Measurements from ENCODE around the gene PCDH19. TPM values are rescaled to one million over a fixed set of nuclear protein-coding genes. Genes with fewer than 3 reads are reported as not detected.

Gene PCDH19
- total RNA-seq, 2 donors from 2014 or later, result under 0.01 to 0.33 TPM

GRCh38 chrX:100377826-100378225 lies 32.2 kb downstream of the PCDH19 start:
- Histone ChIP-seq H3K27me3 (no peaks in the 10 kb centered on the region), H3K4me1 (no peaks in the 10 kb centered on the region), H3K4me3 (no peak overlapping the region), H3K27ac (no peak overlapping the region), H3K36me3 (replicated peaks in 1 of 2; ENCODE audit: insufficient read depth in 1 of 2, low read depth in 2 of 2) (no peaks in the 10 kb centered on the region), H3K9me3 (no peaks in the 10 kb centered on the region)
- whole genome bisulfite sequencing, 2 donors, result 81% methylated on average over 3 to 5 of the region's 5 CpGs
- ATAC-seq (no peak), DNase-seq (no peak)
- TF ChIP-seq POLR2A (IDR thresholded peaks at IDR 0.05) (no peak), CTCF (IDR thresholded peaks at IDR 0.05) (no peak)
- intact Hi-C loops (cut with DNase I), result no loop called here

- no peaks in the 10 kb centered on the region for H3K9me3 ChIP-seq
- H3K27ac ChIP-seq, result no peak overlapping the region
- ATAC-seq (no peak), DNase-seq (no peak)
- H3K4me1 ChIP-seq, result no peaks in the 10 kb centered on the region
- TF ChIP-seq POLR2A (IDR thresholded peaks at IDR 0.05) (no peak), CTCF (IDR thresholded peaks at IDR 0.05) (no peak)
- H3K36me3 ChIP-seq (replicated peaks in 1 of 2; ENCODE audit: insufficient read depth in 1 of 2, low read depth in 2 of 2), result no peaks in the 10 kb centered on the region
- intact Hi-C loops (cut with DNase I), result no loop called here
- H3K4me3 ChIP-seq, result no peak overlapping the region
- no peaks in the 10 kb centered on the region for H3K27me3 ChIP-seq
Measured at GRCh38 chrX:100376576-100376975, 33.5 kb downstream of the PCDH19 start.

- intact Hi-C loops (cut with DNase I), result no loop called here
- Histone ChIP-seq H3K27ac (no peak overlapping the region), H3K4me1 (no peaks in the 10 kb centered on the region), H3K36me3 (replicated peaks in 1 of 2; ENCODE audit: insufficient read depth in 1 of 2, low read depth in 2 of 2) (no peaks in the 10 kb centered on the region), H3K4me3 (no peak overlapping the region), H3K9me3 (no peaks in the 10 kb centered on the region), H3K27me3 (no peaks in the 10 kb centered on the region)
- 34 to 39% methylated on average over 2 of the region's 2 CpGs for WGBS, 2 donors
- TF ChIP-seq CTCF (IDR thresholded peaks at IDR 0.05) (no peak), POLR2A (IDR thresholded peaks at IDR 0.05) (no peak)
- DNase-seq, result no peak
- no peak for ATAC-seq
Measured at GRCh38 chrX:100373673-100374072, 36.4 kb downstream of the PCDH19 start.

- no peaks in the 10 kb centered on the region for H3K36me3 ChIP-seq (replicated peaks in 1 of 2; ENCODE audit: insufficient read depth in 1 of 2, low read depth in 2 of 2)
- no peaks in the 10 kb centered on the region for H3K27me3 ChIP-seq
- H3K4me1 ChIP-seq, result no peaks in the 10 kb centered on the region
- TF ChIP-seq POLR2A (IDR thresholded peaks at IDR 0.05) (no peak), CTCF (IDR thresholded peaks at IDR 0.05) (peak in 4 of 7 experiments; percentile 12 to 36 (median 15))
- ATAC-seq (no peak), DNase-seq (peak in 2 of 4 donors; percentile 9 to 27)
- H3K9me3 ChIP-seq, result no peaks in the 10 kb centered on the region
- intact Hi-C loops (cut with DNase I), result no loop called here
- no peak overlapping the region for H3K4me3 ChIP-seq
- H3K27ac ChIP-seq, result no peak overlapping the region
Measured at GRCh38 chrX:100368167-100368566, 41.9 kb downstream of the PCDH19 start.

- ATAC-seq (no peak), DNase-seq (no peak)
- Histone ChIP-seq H3K9me3 (no peaks in the 10 kb centered on the region), H3K27ac (no peak overlapping the region), H3K27me3 (no peaks in the 10 kb centered on the region), H3K4me1 (no peaks in the 10 kb centered on the region), H3K4me3 (no peak overlapping the region), H3K36me3 (replicated peaks in 1 of 2; ENCODE audit: insufficient read depth in 1 of 2, low read depth in 2 of 2) (no peaks in the 10 kb centered on the region)
- WGBS, 2 donors, result 11 to 23% methylated on average over 3 of the region's 3 CpGs
- intact Hi-C loops (cut with DNase I), result no loop called here
- no peak for TF ChIP-seq POLR2A (IDR thresholded peaks at IDR 0.05)
- TF ChIP-seq CTCF (IDR thresholded peaks at IDR 0.05), result no peak
Measured at GRCh38 chrX:100363896-100364295, 46.2 kb downstream of the PCDH19 start.

Measured in body of pancreas (tissue), 4 donors.